SK-N-SH (cell line): ENCODE measurements around the gene CPA3. TPM values are rescaled to one million over a fixed set of nuclear protein-coding genes. Genes with fewer than 3 reads are reported as not detected.

Experiments
- CTCF ChIA-PET: fragments of 300-600, 350-600 bp; formaldehyde crosslinking; extraction: SDS; loops from one replicate; lab custom pipeline; 2021; lab: Yijun Ruan, JAX
- POLR2A ChIA-PET: fragments of 350-600 bp; sonication (Branson Sonifier 250); formaldehyde crosslinking; extraction: SDS; loops from one replicate; lab custom pipeline; 2020; ENCODE audit warnings: antibody characterized with exemption, inconsistent platforms; lab: Yijun Ruan, JAX
- DNase-seq: peaks from one replicate; pipeline ENCODE4 v3.0.0; 2012
- H2AFZ ChIP-seq: fragments of 200-600 bp; sonication (generic); 2 replicates; pipeline ENCODE4 v1.8.1; 2016; ENCODE audit warnings: antibody characterized with exemption, mild to moderate bottlenecking, low read depth
- H3F3A ChIP-seq: fragments of 200-600 bp; sonication (generic); replicated peaks from 2 replicates; pipeline ENCODE3; 2016; ENCODE audit warnings: antibody characterized with exemption, mild to moderate bottlenecking; ENCODE audit not compliant: insufficient read depth
- H3K27ac ChIP-seq, 2 experiments: fragments of 200-500 bp in 1 of 2; fragments of 200-600 bp in 1 of 2; sonication (Bioruptor generic) in 1 of 2; sonication (generic), shearing (Covaris generic) in 1 of 2; 2 replicates each; pipeline versions ENCODE4 v1.5.1 to v1.6.1; 2014 to 2016; ENCODE audit warnings: low read depth in 2 of 2, inconsistent platforms in 1 of 2, low read length in 1 of 2, mild to moderate bottlenecking in 1 of 2, mixed read lengths in 1 of 2
- H3K27me3 ChIP-seq: fragments of 200-600 bp; sonication (generic), shearing (Covaris generic); 2 replicates; pipeline ENCODE4 v1.6.1; 2016; ENCODE audit warnings: mixed run types; ENCODE audit not compliant: insufficient read depth
- H3K36me3 ChIP-seq, 2 experiments: fragments of 200-500 bp in 1 of 2; fragments of 200-600 bp in 1 of 2; sonication (Bioruptor generic) in 1 of 2; sonication (generic) in 1 of 2; replicated peaks in 1 of 2; 2 replicates each; pipeline versions ENCODE3 to v1.5.1; 2014 to 2016; ENCODE audit warnings: low read length in 1 of 2, mild to moderate bottlenecking in 1 of 2; ENCODE audit not compliant: insufficient read depth in 2 of 2, control insufficient read depth in 1 of 2
- H3K4me1 ChIP-seq, 2 experiments: fragments of 200-500 bp in 1 of 2; fragments of 200-600 bp in 1 of 2; sonication (Bioruptor generic) in 1 of 2; sonication (generic), shearing (Covaris generic) in 1 of 2; 2 replicates each; pipeline versions ENCODE4 v1.5.1 to v1.6.1; 2014 to 2016; ENCODE audit warnings: low read depth in 1 of 2, low read length in 1 of 2, mixed run types in 1 of 2; ENCODE audit not compliant: insufficient read depth in 2 of 2, control insufficient read depth in 1 of 2
- H3K4me2 ChIP-seq: fragments of 200-600 bp; sonication (generic), shearing (Covaris generic); 2 replicates; pipeline ENCODE4 v1.6.1; 2017; ENCODE audit warnings: mixed run types
- H3K4me3 ChIP-seq, 2 experiments: fragments of 200-500 bp in 1 of 2; fragments of 200-600 bp in 1 of 2; sonication (Bioruptor generic) in 1 of 2; sonication (generic), shearing (Covaris generic) in 1 of 2; 2 replicates each; pipeline versions ENCODE4 v1.5.1 to v1.8.1; 2014 to 2016; ENCODE audit warnings: low read depth in 2 of 2, inconsistent platforms in 1 of 2, low read length in 1 of 2, mild to moderate bottlenecking in 1 of 2, mixed read lengths in 1 of 2, moderate library complexity in 1 of 2
- H3K79me2 ChIP-seq: fragments of 200-600 bp; sonication (generic); 2 replicates; pipeline ENCODE4 v1.8.1; 2017; ENCODE audit warnings: mild to moderate bottlenecking; ENCODE audit not compliant: insufficient read depth
- H3K9ac ChIP-seq: fragments of 200-600 bp; sonication (generic); 2 replicates; pipeline ENCODE4 v1.6.1; 2017; ENCODE audit warnings: mixed run types
- H3K9me2 ChIP-seq: fragments of 200-600 bp; sonication (generic); 2 replicates; pipeline ENCODE4 v1.6.1; 2017; ENCODE audit warnings: mixed run types
- H3K9me3 ChIP-seq: fragments of 200-600 bp; sonication (generic); 2 replicates; pipeline ENCODE4 v1.6.1; 2017; ENCODE audit warnings: mixed run types, mild to moderate bottlenecking, moderate library complexity
- H4K20me1 ChIP-seq: fragments of 200-600 bp; sonication (generic); 2 replicates; pipeline ENCODE4 v1.6.1; 2017; ENCODE audit warnings: mild to moderate bottlenecking, mixed run types; ENCODE audit not compliant: insufficient read depth
- CHD2 ChIP-seq: fragments of 150-350 bp; IDR thresholded peaks from 2 replicates; pipeline ENCODE4 v1.6.1; 2018; ENCODE audit warnings: low read length; ENCODE audit not compliant: partially characterized antibody
- CTCF ChIP-seq: fragments of 200-600 bp; sonication (generic); IDR thresholded peaks from 2 replicates; pipeline ENCODE4 v1.6.1; 2017; ENCODE audit warnings: antibody characterized with exemption, mild to moderate bottlenecking, moderate library complexity
- EZH2phosphoT487 ChIP-seq: fragments of 200-600 bp; sonication (generic); IDR thresholded peaks from 2 replicates; pipeline ENCODE4 v1.6.1; 2017; ENCODE audit warnings: low read depth, mixed run types, mild to moderate bottlenecking, antibody characterized with exemption, moderate library complexity, borderline replicate concordance
- FOXM1 ChIP-seq: IDR thresholded peaks from 2 replicates; pipeline ENCODE4 v1.4.0; 2012; ENCODE audit warnings: low read depth, mild to moderate bottlenecking
- GABPA ChIP-seq: IDR thresholded peaks from 2 replicates; pipeline ENCODE4 v1.4.0; 2012; ENCODE audit warnings: low read depth, mild to moderate bottlenecking
- JUND ChIP-seq: IDR thresholded peaks from 2 replicates; pipeline ENCODE4 v1.4.0; 2012
- MXI1 ChIP-seq: IDR thresholded peaks from 2 replicates; pipeline ENCODE4 v1.6.1; 2012; ENCODE audit warnings: mild to moderate bottlenecking, low read depth, low read length, improper control_type of control experiment
- NRF1 ChIP-seq: IDR thresholded peaks from 2 replicates; pipeline ENCODE4 v1.6.1; 2012; ENCODE audit warnings: low read depth, mild to moderate bottlenecking, low read length
- POLR2AphosphoS5 ChIP-seq: IDR thresholded peaks from 2 replicates; pipeline ENCODE4 v1.6.1; 2012; ENCODE audit warnings: low read depth, low read length
- RAD21 ChIP-seq: IDR thresholded peaks from 2 replicates; pipeline ENCODE4 v1.6.1; 2012; ENCODE audit warnings: mild to moderate bottlenecking, low read length
- RXRA ChIP-seq: IDR thresholded peaks from 2 replicates; pipeline ENCODE4 v1.4.0; 2012; ENCODE audit warnings: low read depth, mild to moderate bottlenecking, borderline replicate concordance
- SMC3 ChIP-seq: IDR thresholded peaks from 2 replicates; pipeline ENCODE4 v1.6.1; 2012; ENCODE audit warnings: low read depth, low read length, improper control_type of control experiment
- TEAD4 ChIP-seq: IDR thresholded peaks from 2 replicates; pipeline ENCODE4 v1.4.0; 2012; ENCODE audit warnings: mild to moderate bottlenecking, borderline replicate concordance; ENCODE audit not compliant: insufficient read depth
- WGBS: methylation state at CpG from one replicate; pipeline ENCODE4 v1.1.6; 2017; ENCODE audit warnings: low lambda C conversion rate; 5-methylcytosine and 5-hydroxymethylcytosine counted together
- polyA plus RNA-seq, 3 experiments: library from polyadenylated mRNA; depleted of rRNA; stranded (reverse); fragments of >200 nt; gene quantifications; 2 replicates each; pipeline ENCODE4 v1.2.3, GENCODE V29; 2012
- TF ChIP-seq, protein P1 (sequence below): IDR thresholded peaks from 2 replicates; pipeline ENCODE4 v1.4.0; 2012; ENCODE audit warnings: low read depth
- TF ChIP-seq, protein P2 (sequence below): IDR thresholded peaks from 2 replicates; pipeline ENCODE4 v1.6.1; 2012; ENCODE audit warnings: mild to moderate bottlenecking, low read depth, low read length, moderate library complexity

CPA3 gene
- polyA plus RNA-seq, 1 of the 3 experiments (the other 2 are of a cell fraction) = not detected

DNA sequence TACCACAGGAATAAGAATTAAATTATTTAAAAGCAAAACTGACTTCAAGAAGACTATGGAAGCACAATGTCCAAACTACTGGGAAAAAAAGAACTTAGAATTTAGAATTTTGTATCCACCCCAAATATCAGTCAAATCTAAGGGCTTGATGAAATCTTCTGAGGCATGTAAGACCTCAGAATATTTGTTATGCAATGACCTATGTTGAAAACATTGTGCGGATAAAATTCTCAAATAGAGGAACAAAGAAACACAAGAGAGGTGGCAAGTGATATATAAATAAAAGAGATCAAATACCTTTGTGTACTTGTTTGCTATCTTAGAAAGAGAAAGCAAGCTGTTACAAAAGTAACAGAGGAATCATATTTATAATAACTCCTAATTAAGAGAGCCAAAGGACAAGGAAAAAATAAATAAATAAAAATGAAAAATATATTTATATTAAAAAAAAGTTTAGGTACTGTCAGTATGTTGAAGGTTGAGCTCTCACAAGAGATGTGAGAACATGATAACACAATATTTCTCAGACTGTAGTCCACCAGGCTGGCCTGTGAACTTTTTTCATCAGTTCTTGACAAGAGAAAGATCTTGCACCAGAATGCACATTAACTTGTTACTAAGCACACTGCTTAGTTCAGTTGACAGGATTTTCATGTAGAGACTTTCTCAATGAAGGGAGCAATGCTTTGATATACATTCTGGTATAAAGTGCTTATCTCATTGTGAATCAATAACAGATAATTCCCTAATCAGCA is 50.0 kb downstream of the CPA3 start:
- Histone ChIP-seq H3K79me2 (no peaks in the 10 kb centered on the region), H3K4me1 (no peaks in the 10 kb centered on the region), H3F3A (no peaks in the 10 kb centered on the region), H2AFZ (no peak overlapping the region), H3K4me3 (no peak overlapping the region), H3K9ac (no peak overlapping the region), H4K20me1 (no peaks in the 10 kb centered on the region), H3K36me3 (no peaks in the 10 kb centered on the region), H3K27me3 (no peaks in the 10 kb centered on the region), H3K9me3 (no peaks in the 10 kb centered on the region), H3K27ac (no peak overlapping the region), H3K9me2 (no peaks in the 10 kb centered on the region), H3K4me2 (no peak overlapping the region)
- no peak for DNase-seq
- POLR2A ChIA-PET = no interaction called here
- 86% methylated on average over 1 of the region's 1 CpG for WGBS
- no peak for TF ChIP-seq EZH2phosphoT487
- TF ChIP-seq GABPA = no peak
- TF ChIP-seq RXRA = no peak
- no peak for TF ChIP-seq CHD2
- TF ChIP-seq TEAD4 = no peak
- no peak for TF ChIP-seq POLR2AphosphoS5
- TF ChIP-seq, protein P1, sequence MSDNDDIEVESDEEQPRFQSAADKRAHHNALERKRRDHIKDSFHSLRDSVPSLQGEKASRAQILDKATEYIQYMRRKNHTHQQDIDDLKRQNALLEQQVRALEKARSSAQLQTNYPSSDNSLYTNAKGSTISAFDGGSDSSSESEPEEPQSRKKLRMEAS = no peak
- no peak for TF ChIP-seq RAD21
- TF ChIP-seq NRF1 = no peak
- TF ChIP-seq FOXM1 = no peak
- TF ChIP-seq MXI1 = no peak
- TF ChIP-seq CTCF = no peak
- TF ChIP-seq SMC3 = no peak
- TF ChIP-seq, protein P2, sequence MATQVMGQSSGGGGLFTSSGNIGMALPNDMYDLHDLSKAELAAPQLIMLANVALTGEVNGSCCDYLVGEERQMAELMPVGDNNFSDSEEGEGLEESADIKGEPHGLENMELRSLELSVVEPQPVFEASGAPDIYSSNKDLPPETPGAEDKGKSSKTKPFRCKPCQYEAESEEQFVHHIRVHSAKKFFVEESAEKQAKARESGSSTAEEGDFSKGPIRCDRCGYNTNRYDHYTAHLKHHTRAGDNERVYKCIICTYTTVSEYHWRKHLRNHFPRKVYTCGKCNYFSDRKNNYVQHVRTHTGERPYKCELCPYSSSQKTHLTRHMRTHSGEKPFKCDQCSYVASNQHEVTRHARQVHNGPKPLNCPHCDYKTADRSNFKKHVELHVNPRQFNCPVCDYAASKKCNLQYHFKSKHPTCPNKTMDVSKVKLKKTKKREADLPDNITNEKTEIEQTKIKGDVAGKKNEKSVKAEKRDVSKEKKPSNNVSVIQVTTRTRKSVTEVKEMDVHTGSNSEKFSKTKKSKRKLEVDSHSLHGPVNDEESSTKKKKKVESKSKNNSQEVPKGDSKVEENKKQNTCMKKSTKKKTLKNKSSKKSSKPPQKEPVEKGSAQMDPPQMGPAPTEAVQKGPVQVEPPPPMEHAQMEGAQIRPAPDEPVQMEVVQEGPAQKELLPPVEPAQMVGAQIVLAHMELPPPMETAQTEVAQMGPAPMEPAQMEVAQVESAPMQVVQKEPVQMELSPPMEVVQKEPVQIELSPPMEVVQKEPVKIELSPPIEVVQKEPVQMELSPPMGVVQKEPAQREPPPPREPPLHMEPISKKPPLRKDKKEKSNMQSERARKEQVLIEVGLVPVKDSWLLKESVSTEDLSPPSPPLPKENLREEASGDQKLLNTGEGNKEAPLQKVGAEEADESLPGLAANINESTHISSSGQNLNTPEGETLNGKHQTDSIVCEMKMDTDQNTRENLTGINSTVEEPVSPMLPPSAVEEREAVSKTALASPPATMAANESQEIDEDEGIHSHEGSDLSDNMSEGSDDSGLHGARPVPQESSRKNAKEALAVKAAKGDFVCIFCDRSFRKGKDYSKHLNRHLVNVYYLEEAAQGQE = no peak
- TF ChIP-seq JUND = no peak
- CTCF ChIA-PET = no interaction called here
